Measurements from ENCODE around the gene IL31. TPM values are rescaled to one million over a fixed set of nuclear protein-coding genes. Genes with fewer than 3 reads are reported as not detected.

The IL31 gene
- total RNA-seq, 3 donors from 2014 or later, result not detected

DNA sequence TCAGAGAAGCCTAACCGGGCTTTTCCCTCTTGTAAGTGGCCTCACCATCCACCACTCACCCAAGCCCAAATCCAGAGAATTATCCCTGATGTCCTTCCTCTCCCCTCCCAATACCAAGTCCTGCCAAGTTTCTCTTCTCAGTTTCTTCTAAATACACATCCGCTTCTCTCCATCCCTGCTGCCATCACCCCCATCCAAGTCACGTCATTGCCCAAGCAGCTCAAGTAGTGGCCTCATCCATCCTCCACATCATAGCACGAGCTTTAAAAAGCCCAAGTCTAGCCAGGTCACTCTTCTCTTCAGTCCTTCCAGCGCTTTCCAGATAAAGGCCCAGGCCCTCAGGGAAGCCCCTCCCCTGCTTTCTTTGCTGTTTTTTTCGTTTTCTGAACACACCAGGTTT lies 25.4 kb downstream of the IL31 start:
- TF ChIP-seq, protein P1, sequence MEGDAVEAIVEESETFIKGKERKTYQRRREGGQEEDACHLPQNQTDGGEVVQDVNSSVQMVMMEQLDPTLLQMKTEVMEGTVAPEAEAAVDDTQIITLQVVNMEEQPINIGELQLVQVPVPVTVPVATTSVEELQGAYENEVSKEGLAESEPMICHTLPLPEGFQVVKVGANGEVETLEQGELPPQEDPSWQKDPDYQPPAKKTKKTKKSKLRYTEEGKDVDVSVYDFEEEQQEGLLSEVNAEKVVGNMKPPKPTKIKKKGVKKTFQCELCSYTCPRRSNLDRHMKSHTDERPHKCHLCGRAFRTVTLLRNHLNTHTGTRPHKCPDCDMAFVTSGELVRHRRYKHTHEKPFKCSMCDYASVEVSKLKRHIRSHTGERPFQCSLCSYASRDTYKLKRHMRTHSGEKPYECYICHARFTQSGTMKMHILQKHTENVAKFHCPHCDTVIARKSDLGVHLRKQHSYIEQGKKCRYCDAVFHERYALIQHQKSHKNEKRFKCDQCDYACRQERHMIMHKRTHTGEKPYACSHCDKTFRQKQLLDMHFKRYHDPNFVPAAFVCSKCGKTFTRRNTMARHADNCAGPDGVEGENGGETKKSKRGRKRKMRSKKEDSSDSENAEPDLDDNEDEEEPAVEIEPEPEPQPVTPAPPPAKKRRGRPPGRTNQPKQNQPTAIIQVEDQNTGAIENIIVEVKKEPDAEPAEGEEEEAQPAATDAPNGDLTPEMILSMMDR (IDR thresholded peaks at IDR 0.05), result no peak
- intact Hi-C loops (cut with DNase I, micrococcal nuclease), result no loop called here
- Histone ChIP-seq H3K4me3 (no peak overlapping the region), H3K9me3 (no peaks in the 10 kb centered on the region), H3K4me1 (ENCODE audit: low read depth) (no peaks in the 10 kb centered on the region), H3K36me3 (ENCODE audit: low read depth) (no peaks in the 10 kb centered on the region)
- ATAC-seq (peak; percentile 8), DNase-seq (no peak)

DNA sequence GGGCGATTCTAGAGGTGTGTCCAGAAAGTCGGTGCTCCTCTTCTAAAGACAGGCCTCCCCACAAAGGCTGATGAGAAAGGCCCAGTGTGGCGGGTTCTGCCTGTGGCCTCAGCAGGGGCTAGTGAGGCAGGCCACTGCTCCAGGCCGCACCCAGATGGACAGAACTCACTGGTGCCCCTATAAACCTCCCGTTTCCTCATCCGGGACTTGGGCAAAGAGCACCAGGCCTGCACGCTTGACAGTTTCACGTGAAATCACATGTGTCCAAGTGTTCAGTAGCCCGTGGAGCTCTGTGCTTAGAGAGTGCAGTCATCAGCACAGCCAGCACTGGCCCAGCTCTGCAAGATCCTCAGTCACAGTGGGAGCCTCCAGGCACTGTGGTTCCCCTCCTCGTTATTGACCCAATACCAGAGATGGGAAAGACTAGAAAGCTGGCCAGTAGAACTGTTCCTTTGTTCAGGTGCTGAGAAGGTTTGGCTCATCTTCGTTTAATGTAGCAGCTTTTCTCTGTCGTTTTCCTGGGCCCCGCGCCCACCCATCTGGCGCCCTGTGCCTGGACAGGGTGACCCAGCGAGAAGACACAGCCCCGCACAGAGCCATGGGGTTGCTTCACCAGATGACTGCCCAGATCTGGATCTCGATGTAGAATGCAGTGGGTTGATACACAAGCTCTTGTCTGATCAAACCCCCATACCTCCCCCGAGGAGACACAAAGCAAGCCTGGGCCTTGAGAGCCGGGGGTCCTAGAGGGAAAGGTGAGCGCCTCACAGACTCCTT lies 26.3 kb downstream of the IL31 start:
- intact Hi-C loops (cut with DNase I, micrococcal nuclease), result no loop called here
- no peak overlapping the region for H3K4me3 ChIP-seq
- DNase-seq (no peak), ATAC-seq (peak; percentile 50)
- no peaks in the 10 kb centered on the region for H3K4me1 ChIP-seq (ENCODE audit: low read depth)
- TF ChIP-seq, protein P1 (IDR thresholded peaks at IDR 0.05), result no peak
- H3K9me3 ChIP-seq, result no peaks in the 10 kb centered on the region
- peaks cover under 1% of the 10 kb centered on the region for H3K36me3 ChIP-seq (ENCODE audit: low read depth)

DNA sequence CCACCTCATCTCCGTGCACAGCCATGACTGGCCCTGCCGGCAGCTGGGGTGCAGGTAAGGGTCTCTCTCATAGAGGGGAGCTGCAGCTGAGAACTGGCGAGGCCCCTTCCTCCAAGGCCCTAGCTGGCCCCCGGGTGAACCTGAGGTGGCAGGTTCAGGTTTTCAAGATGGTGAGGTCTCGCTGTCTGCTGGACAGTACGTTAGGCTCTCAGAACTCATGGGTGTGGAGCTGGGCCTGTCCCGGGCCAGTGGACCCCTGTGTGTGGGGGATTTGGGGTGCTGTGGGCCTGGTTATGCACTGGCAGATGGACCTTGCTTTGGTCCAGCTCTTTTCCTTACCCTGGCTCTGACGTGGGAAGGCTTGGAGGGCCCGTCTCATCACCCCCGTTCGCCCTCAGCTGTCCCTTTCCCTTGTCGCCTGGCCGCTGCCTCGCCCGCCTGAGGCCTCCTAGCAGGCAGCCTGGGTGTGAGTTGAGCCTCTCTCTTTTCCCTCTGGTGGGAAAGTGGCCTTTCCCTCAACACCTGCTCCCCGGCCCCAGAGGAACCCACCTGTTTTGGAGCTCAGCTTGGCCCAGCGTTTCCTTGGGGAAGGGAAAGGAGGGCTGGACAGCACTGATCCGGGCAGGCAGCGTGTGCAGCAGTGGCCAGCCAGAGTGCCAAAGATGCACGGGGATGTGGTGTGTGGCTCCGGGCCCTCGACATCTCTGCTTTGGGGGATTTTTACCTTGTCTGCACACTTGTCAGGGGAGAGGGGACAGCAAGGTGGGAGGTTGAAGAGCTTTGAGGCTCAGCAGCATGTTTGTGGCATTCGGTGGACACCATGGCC lies 28.3 kb downstream of the IL31 start:
- peaks cover 15% of the 10 kb centered on the region for H3K36me3 ChIP-seq (ENCODE audit: low read depth)
- no peaks in the 10 kb centered on the region for H3K9me3 ChIP-seq
- intact Hi-C loops (cut with DNase I, micrococcal nuclease), result no loop called here
- DNase-seq (no peak), ATAC-seq (no peak)
- no peaks in the 10 kb centered on the region for H3K4me1 ChIP-seq (ENCODE audit: low read depth)
- no peak overlapping the region for H3K4me3 ChIP-seq
- TF ChIP-seq, protein P1 (IDR thresholded peaks at IDR 0.05), result no peak

DNA sequence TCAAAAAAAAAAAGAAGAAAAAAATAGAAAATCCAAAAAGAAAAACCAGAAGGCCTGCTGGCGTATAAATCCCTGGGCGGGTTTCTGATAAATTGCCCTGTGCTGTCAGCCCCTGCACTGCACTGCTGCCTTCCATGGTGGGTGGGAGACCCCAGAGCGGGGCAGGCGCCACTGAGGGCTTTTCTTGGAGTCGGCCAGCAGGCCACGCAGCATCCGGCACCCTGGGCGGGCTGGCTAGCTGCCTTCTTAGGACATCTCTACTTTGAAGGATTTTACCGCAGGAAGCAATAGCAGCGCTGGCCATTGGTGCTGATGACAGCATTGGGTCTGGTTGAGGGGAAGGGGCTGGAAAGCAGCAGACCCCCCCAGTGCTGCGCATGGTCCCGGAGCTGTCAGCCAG lies 29.1 kb downstream of the IL31 start:
- H3K36me3 ChIP-seq (ENCODE audit: low read depth), result peaks cover 15% of the 10 kb centered on the region
- no peak for DNase-seq
- H3K4me1 ChIP-seq (ENCODE audit: low read depth), result no peaks in the 10 kb centered on the region
- H3K9me3 ChIP-seq, result no peaks in the 10 kb centered on the region
- TF ChIP-seq, protein P1 (IDR thresholded peaks at IDR 0.05), result no peak
- intact Hi-C loops (cut with DNase I, micrococcal nuclease), result no loop called here
- H3K4me3 ChIP-seq, result no peak overlapping the region
- ATAC-seq, result no peak

DNA sequence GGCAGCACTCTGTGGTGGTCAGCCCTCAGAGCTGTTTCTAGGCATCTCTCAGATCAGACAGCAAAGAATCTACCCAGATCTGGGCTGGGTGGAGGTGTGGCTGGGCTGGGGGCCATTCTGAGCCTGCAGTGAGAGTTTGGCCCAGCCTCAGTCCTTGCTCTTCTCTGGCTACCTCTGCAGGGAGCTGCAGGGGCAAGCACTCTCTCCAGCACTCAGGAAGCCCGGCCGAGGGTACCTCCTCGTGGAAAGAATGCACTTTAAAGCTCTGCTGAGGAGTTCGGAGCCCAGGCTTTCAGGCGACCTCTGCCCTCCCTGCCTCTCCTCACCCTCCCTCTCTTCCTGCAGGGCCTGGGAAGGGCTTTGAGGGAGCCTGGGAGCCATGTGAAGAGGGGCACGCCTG lies 31.2 kb downstream of the IL31 start:
- no peak overlapping the region for H3K4me3 ChIP-seq
- H3K4me1 ChIP-seq (ENCODE audit: low read depth), result no peaks in the 10 kb centered on the region
- TF ChIP-seq, protein P1 (IDR thresholded peaks at IDR 0.05), result no peak
- intact Hi-C loops (cut with DNase I, micrococcal nuclease), result no loop called here
- ATAC-seq, result no peak
- H3K36me3 ChIP-seq (ENCODE audit: low read depth), result peaks cover 15% of the 10 kb centered on the region
- no peak for DNase-seq
- H3K9me3 ChIP-seq, result no peaks in the 10 kb centered on the region
